Measurements from ENCODE around the gene POLK. TPM values are rescaled to one million over a fixed set of nuclear protein-coding genes. Genes with fewer than 3 reads are reported as not detected.
"Not testable (repeated sequence)": the region's sequence is repeated elsewhere in the genome, so short reads cannot be mapped to it uniquely, and the experiment has no call there.

POLK gene
- total RNA-seq, 2 donors from 2014 or later: 20.6 to 23.1 TPM

DNA sequence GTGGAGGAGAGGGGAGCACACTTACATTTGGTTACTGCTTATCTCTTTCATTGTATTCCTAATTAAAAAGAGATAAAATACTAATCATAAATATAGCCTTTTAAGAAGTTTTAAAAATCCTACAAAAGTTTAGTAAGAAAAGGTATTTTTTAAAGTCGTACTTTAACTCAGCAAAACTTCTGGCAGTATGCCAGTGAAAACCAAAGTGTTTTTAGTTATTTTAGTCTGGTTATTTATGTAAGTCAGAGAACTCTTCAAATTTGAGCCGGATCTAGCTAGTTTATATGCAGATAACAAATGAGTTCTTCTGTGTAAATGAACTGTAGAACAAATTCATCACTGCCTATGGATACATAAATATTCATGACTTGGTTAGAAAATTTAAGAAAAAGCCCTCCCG lies 63.1 kb downstream of the POLK start:
- no peak for DNase-seq
- no peak for ATAC-seq
- intact Hi-C loops (cut with DNase I): no loop called here

DNA sequence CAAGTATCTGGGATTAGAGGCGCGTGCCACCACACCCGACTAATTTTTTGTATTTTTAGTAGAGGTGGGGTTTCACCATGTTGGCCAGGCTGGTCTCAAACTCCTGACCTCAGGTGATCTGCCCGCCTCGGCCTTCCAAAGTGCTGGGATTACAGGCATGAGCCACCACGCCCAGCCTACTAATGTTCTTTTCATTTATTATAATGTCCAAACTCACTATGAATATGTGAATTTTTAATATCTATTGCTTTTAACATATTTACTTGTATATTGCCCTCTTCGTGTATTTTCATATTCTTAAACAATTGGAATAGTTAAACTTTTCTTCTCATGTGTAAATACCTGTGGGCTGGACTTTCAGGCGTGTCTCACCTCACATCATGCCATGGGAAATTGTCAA lies 66.6 kb downstream of the POLK start:
- DNase-seq; intact Hi-C loops (cut with DNase I): not testable (repeated sequence)

DNA sequence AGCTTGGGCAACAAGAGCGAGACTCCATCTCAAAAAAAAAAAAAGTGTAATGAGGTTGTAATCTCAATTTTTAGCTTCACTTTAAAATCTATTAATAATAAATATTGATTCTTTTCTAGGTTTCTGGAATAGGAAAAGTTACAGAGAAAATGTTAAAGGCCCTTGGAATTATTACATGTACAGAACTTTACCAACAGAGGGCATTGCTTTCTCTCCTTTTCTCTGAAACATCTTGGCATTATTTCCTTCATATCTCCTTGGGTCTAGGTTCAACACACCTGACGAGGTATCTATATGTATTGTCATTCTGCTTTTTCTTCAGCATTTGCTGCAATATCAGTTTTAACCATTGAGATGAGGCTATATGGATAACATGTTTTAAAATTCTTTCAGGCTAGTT lies 73.0 kb downstream of the POLK start:
- no peak for DNase-seq
- intact Hi-C loops (cut with DNase I): no loop called here
- ATAC-seq: no peak

More for the DNA sequence above, 66.6 kb downstream of the POLK start:
- ATAC-seq: not testable (repeated sequence)

DNA sequence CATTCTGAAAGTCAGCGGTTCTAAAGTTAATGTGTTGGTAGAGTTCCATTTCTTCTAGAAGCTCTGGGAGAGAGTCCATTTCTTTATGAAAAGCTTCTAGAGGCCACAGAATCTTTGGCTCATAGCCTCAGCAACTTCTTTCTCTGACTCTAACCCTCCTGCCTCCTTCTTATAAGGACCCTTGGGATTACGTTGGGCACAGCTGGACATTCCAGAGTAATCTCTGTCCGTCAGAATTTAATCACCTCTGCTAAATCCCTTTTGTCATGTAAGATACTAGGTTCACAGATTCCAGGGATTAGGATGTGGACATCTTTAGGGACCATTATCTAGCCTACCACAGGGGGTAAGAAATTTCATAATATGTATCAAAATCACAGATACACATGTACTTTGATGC lies 77.0 kb downstream of the POLK start:
- intact Hi-C loops (cut with DNase I): no loop called here
- no peak for ATAC-seq

DNA sequence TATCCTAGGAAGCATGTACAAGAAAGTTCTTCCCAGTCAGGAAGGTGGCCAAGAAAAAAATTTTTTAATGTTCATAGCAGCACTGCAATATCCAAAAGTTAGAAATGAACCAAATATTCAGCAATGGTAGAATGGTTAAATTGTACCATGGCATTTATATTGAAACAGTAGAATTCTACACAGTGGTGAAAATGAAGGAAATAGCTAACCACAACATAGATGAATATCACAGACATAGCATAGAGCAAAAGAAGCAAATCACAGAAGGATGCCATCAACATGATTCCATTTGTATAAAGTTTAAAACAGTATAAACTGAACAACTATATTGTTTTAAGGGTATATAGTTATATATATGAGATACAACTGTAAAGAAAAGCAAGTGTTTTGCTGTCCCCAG lies 88.8 kb downstream of the POLK start:
- no peak for DNase-seq
- intact Hi-C loops (cut with DNase I): no loop called here
- ATAC-seq: no peak

More for the DNA sequence above, 77.0 kb downstream of the POLK start:
- no peak for DNase-seq

DNA sequence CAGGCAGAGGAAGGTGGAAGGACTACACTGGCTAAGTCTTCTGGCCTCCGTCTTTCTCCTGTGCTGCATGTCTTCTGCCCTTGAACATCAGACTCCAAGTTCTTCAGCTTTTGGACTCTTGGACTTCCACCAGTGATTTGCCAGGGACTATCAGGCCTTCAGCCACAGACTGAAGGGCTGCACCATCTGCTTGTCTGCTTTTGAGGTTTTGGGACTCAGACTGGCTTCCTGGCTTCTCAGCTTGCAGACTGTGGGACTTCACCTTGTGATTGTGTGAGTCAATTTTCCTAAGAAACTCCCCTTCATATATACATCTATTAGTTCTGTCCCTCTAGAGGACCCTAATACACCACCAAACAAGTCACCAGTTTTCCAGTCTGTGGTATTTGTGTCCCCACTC lies 89.9 kb downstream of the POLK start:
- ATAC-seq (no peak), DNase-seq (no peak)
- intact Hi-C loops (cut with DNase I): no loop called here

DNA sequence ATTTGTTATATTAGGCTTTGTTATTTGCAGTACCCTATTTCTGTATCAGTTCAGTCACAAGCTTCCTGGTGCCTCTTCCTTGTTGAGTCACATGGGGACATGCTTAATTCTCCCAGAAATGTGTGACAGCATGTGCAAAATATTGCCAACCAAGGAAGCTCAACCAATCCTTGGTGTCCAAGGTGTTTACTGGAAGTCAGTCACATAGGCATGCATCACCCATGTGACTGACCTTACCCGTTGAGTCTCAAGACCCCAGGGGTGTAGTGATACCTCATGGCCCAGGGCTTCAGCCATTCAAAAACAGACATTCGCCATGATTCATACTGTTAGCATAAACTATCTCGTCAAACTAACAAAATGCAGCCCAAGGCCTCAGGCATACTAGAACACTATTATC lies 90.3 kb downstream of the POLK start:
- ATAC-seq (no peak), DNase-seq (no peak)
- intact Hi-C loops (cut with DNase I): no loop called here

DNA sequence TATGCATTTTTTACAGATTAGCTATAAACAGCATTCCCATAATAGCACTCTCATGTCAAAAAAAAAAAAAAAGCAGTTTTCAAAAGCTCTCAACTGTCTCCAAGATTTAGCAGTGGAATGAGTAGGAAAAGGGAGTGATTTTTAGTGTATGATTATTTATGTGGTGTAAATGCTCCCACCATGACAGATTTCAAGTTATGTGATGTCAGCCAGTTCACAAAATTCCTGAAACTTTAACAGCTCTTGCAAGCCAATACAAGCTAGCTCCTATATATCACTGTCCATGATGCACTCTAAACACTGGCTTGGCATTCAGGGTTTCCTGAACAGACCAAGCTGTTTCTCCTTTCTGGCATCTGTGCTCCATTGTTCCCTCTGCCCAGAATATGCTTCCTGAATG lies 91.7 kb downstream of the POLK start:
- ATAC-seq (no peak), DNase-seq (no peak)
- intact Hi-C loops (cut with DNase I): no loop called here

DNA sequence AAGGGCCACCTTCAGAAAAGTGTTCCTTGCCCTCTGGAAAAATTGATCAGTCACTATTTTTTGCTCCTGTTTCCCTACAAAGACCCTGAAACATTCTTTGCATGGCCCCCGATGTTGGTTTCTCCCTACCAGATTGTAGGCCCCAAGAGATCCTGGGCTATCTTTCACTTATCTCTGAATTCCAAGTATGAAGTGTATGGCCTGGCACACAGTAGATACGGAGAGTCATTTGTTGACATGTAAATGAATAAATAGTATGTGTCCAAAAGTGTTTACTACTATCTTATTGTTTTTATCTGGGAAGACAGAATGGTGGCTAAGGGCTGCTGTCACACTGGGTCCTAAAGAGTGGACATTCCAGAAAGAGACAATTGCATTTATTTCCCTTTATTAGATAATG lies 92.1 kb downstream of the POLK start:
- DNase-seq (no peak), ATAC-seq (no peak)
- intact Hi-C loops (cut with DNase I): no loop called here

DNA sequence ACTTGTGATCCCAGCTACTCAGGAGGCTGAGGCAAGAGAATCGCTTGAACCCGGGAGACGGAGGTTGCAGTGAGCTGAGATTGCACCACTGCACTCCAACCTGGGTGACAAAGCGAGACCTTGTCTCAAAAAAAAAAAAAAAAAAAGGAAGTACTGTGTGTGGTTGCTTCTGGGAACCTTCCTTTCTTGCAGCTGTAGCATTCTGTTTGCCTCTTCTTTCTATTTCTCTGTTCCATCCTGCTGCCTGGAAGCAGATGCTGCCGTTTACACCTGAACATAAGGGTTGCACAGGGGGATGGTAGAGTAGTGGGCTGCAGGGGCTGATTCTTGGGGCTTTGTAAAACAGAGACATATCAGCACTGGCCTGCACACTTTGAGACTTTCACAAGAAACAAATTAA lies 95.7 kb downstream of the POLK start:
- intact Hi-C loops (cut with DNase I); ATAC-seq; DNase-seq: not testable (repeated sequence)

DNA sequence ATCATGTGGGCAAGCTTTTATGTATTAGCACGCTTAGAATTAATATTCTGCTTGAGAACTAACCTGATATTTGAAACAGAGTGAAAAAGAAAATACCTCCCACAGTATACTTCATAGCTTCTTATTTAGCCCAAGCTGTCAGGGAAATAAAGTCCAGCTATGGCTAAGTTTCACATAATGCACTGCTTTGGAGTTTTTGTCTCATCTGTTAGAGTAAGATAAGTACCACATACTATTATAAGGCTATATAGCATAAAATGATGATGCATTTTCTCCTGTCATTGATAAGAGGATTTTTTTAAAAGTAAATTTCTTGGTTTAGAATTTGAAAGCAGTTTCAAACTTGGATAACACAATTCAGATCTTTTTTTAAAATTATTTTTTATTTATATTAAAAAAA lies 97.2 kb downstream of the POLK start:
- intact Hi-C loops (cut with DNase I): no loop called here
- ATAC-seq: no peak
- DNase-seq: no peak

DNA sequence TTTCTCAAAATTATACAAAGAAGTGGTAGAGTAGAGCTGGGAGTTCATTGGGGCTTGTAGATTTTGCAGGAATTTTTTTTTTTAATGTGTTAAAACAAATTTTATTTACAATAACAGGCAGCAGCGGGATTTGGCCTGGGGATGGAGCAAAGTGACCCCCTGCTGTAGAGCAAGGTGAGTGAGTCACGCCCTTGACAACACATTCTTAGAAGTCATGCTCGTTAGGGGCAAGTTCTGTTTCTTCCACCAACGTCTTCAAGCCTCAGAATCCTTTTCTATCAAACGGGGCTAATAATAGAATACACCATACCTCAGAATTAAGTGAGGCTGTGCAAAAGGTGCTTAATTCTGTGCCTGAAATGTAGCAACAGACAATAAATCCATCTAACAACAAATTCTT lies 98.5 kb downstream of the POLK start:
- intact Hi-C loops (cut with DNase I): no loop called here
- DNase-seq: no peak
- ATAC-seq: no peak

DNA sequence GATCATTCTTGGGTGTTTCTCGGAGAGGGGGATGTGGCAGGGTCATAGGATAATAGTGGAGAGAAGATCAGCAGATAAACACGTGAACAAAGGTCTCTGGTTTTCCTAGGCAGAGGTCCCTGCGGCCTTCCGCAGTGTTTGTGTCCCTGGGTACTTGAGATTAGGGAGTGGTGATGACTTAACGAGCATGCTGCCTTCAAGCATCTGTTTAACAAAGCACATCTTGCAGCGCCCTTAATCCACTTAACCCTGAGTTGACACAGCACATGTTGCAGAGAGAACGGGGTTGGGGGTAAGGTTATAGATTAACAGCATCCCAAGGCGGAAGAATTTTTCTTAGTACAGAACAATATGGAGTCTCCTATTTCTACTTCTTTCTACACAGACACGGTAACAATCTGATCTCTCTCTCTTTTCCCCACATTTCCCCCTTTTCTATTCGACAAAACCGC lies 99.2 kb downstream of the POLK start:
- intact Hi-C loops (cut with DNase I); DNase-seq: not testable (repeated sequence)
- peak in 1 of 2 donors; percentile 18 for ATAC-seq

DNA sequence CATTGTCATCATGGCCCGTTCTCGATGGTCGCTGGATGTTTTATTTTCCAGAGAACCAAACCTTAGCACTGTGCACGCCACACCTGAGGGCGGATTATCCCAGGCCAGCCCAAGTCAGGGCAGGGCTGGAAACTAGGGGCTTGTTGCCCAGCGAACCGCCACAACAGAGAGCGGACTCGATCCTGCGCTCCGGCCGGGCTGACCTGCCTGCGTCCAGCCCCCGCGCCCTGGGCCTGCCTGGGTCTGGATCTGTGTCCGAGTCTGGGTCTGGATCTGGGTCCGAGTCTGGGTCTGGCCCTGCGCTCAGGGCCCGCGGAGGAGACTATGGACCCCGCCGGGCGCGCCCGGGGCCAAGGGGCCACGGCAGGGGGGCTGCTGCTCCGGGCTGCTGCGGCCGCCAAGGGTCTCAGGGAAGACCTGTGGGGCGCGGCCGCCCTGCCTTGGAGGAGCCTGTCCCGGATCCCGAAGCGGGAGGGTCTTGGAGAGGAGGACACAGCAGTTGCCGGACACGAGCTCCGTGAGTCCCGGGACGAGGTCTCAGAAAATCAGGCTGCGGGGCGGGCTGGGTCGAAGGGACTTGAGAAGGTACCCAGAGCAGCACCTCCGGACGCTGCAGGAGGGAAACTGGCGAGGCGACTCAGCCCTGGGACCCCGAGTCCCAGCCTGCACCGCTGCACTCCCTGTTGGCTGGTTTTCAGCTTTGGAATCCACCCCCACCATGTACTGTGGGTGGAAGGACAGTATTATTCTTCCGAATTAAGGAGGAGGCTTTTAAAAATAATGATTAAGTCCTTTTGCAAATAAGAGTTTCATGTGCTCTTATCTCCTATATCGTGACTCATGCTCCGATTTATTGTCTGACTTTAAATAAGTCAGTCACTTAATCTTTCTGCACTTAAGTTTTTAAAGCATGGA lies 99.9 kb downstream of the POLK start, which contains the start of gene ANKDD1B:
Gene ANKDD1B (plus strand): TSS at position 143 of the 915 bp plus-strand sequence. CDS start 182 bp downstream, at position 325.
- ATAC-seq (peak; percentile 69 to 70), DNase-seq (peak; percentile 37)
- intact Hi-C loops (cut with DNase I): no loop called here

DNA sequence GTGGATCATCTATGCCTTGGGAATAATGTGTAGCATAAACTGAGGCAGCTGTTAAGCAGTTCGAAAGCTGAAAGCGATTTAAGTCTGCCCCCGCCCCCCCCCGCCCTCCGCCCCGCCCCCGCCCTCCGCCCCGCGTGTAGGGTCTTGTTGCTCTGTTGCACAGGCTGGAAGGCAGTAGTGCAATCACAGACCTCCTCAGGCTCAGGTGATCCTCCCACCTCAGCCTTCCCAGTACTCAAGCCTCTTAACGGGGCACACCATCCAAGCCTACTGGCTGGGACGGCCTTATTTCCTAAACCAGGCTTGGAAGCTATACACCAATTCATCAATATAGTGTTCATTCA lies 100.5 kb downstream of the POLK start:
- DNase-seq: no peak
- ATAC-seq: no peak
- intact Hi-C loops (cut with DNase I): no loop called here

DNA sequence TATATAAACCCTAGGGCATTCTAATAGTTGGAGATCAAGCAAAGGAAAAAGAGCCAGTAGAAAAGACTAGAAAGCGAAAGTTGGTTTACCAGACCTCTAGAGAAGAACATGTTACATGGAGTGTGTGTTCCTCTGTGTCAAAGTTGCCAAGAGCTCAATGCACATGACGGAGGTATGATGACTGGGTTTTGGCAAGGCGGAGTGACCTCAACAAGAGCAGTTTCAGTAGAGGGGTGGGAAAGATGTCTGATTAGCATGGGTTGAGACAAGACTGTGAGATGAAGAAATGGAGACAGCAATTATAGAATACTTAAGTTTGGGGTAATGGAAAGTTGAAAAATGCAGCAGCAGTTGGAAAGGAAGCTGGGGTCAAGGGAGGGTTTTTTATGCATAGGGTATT lies 101.2 kb downstream of the POLK start:
- intact Hi-C loops (cut with DNase I): no loop called here
- DNase-seq (no peak), ATAC-seq (no peak)

DNA sequence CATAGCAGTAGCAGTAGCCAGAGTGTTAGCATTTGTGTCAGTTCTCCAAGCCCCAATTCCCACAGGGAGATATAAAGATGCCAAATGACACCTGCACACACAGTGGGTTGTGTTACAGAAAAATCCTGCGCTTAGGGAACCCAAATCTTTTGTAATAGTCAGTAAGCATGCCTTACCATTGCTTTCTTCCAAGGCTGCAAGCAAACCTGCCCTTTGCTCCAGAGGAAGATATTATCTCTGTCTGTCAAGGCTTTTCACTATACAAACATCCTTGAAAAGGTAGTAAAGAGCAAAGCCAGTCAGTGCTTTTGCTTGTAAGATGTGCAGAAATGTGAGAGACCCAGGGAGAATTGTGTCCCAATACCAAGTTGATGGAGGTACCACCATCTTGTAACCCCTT lies 102.5 kb downstream of the POLK start:
- intact Hi-C loops (cut with DNase I): no loop called here
- DNase-seq (no peak), ATAC-seq (no peak)

DNA sequence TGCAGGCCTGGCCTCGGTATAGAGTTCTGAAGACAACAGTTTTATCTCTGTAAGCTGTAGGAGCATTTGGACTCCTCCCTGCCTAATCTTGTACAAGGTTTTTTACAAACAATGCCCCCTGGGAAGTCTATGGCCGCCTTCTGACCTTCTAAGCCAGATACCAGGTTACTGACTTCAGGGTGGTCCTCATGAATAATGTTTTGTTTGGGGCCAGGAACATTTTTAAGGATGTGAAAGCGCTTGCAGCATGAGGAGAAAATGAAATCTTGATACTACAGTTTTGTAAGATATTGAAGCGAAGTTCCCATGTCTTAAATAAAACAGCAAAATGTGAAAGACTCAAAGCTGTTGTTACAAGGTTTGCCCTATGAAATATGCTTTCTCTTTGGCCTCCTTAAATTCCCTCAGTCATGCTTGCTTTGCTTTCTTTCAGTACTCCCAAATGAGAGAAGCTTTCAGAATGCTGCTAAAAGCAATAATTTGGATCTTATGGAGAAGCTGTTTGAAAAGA lies 104.7 kb downstream of the POLK start:
- no peak for ATAC-seq
- DNase-seq: no peak
- intact Hi-C loops (cut with DNase I): no loop called here

DNA sequence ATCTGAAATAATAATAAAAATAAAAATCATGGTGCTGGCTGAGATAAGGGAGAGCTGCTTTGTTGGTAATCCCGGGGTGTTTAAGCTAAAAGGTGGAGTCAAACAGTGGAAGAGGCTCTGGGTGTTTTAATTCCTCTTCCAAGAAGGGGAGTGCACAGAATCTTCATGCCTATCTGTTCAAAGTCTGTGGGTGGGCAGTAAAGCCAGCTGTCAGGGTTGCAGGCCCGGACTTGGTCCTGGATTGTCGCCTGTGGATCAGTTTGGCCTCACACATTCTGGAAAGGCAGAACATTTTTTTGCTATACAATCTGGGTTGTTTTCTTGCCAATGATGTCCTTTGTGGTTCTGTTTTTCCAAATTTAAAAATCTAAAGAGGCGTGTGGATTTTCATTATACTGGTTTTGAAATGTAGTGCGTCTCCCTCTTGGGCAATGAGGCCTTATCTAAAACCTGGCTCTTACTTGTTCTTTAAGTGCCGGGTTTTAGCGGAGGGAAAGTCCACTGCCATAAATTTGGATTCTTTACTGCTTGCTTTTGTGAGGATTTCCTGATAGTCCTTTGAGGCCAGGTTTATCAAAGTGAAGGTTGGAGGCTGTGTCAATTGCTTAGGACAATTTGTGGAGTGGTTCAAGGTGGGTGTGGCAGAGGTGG lies 105.4 kb downstream of the POLK start:
- DNase-seq: no peak
- peak; percentile 37 to 38 for ATAC-seq
- intact Hi-C loops (cut with DNase I): no loop called here

DNA sequence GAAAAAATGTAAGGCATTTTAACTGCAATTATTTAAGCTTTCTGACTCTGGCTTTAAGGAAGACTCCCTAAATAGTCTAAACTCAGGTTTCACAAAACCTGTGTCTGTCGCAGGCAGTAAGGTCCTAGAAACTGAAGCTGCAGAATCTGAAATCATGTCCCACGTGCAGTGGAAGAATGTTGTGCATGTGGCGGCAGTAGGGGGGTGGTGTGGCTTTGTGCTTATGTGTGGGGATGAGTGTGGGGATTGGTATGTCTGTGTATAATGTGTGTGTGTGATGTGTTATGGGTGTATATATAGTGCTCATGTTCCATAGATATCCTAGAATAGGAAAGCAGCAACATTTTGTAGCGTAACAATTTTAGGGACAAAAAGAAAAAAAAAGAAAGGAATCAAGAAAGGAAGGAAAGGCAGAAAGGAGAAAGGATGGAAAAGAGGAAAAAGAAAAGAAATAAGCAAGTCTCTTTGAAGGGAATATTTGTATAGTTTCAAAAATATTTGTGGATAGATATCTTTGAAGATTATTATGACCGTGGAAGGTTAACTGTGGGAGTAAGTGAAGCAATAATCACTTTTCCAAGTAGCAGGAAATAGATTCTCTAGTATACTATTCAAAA lies 106.2 kb downstream of the POLK start:
- DNase-seq (no peak), ATAC-seq (no peak)
- intact Hi-C loops (cut with DNase I): no loop called here

All from left cardiac atrium (tissue), 4 donors.